Endothelial cell (in vitro differentiated cells): ENCODE results near the gene FIGNL2. TPM values are rescaled to one million over a fixed set of nuclear protein-coding genes. Genes with fewer than 3 reads are reported as not detected.

Source experiments
- DNase-seq: peaks from one replicate; pipeline ENCODE4 v3.0.0; 2021; ENCODE audit warnings: low spot score
- H3K27ac Mint-ChIP-seq: one replicate; pipeline ENCODE4 v1.8.0; 2021; ENCODE audit warnings: mixed read lengths, inconsistent platforms; ENCODE audit not compliant: unreplicated experiment
- H3K27me3 Mint-ChIP-seq: one replicate; pipeline ENCODE4 v1.8.0; 2021; ENCODE audit warnings: mild to moderate bottlenecking, moderate library complexity, mixed read lengths, inconsistent platforms; ENCODE audit not compliant: unreplicated experiment
- H3K36me3 Mint-ChIP-seq: one replicate; pipeline ENCODE4 v1.8.0; 2021; ENCODE audit warnings: mild to moderate bottlenecking, low read depth, mixed read lengths, inconsistent platforms; ENCODE audit not compliant: unreplicated experiment
- H3K4me1 Mint-ChIP-seq: one replicate; pipeline ENCODE4 v1.8.0; 2021; ENCODE audit warnings: mild to moderate bottlenecking, mixed read lengths, inconsistent platforms; ENCODE audit not compliant: unreplicated experiment
- H3K4me3 Mint-ChIP-seq: one replicate; pipeline ENCODE4 v1.8.0; 2021; ENCODE audit warnings: mild to moderate bottlenecking, mixed read lengths, inconsistent platforms; ENCODE audit not compliant: unreplicated experiment
- H3K9me3 Mint-ChIP-seq: one replicate; pipeline ENCODE4 v1.8.0; 2021; ENCODE audit warnings: mixed read lengths, inconsistent platforms; ENCODE audit not compliant: unreplicated experiment
- CTCF ChIP-seq: fragments of 200-600 bp; sonication (generic); IDR thresholded peaks from one replicate; pipeline ENCODE4 v1.5.0; 2021; ENCODE audit warnings: antibody characterized with exemption; ENCODE audit not compliant: unreplicated experiment
- total RNA-seq: library from RNA; stranded (reverse); fragmentation: NEBNext Ultra II Directional; extraction: Animal tissue kit (Norgen Biotek cat#: 25700); gene quantifications from one replicate; pipeline ENCODE4 v1.2.1, GENCODE V29; 2021; ENCODE audit not compliant: unreplicated experiment

FIGNL2 gene
- total RNA-seq, 1 donor from 2014 or later, result 42.0 TPM

- peaks cover 15% of the 10 kb centered on the region for H3K27me3 Mint-ChIP-seq
- H3K4me1 Mint-ChIP-seq, result peaks cover 35% of the 10 kb centered on the region
- peaks cover 11% of the 10 kb centered on the region for H3K36me3 Mint-ChIP-seq
- peak overlapping the region; percentile 59 for H3K4me3 Mint-ChIP-seq
- no peaks in the 10 kb centered on the region for H3K9me3 Mint-ChIP-seq
- peak; percentile 58 for DNase-seq
- no peak for TF ChIP-seq CTCF
- H3K27ac Mint-ChIP-seq, result peak overlapping the region; percentile 30
Observed at GRCh38 chr12:51855586-51856428, 7.3 kb upstream of the FIGNL2 start.

GRCh38 chr12:51852404-51853137 is 4.1 kb upstream of the FIGNL2 start:
- peak overlapping the region; percentile 32 for H3K27ac Mint-ChIP-seq
- peaks cover 13% of the 10 kb centered on the region for H3K27me3 Mint-ChIP-seq
- no peaks in the 10 kb centered on the region for H3K9me3 Mint-ChIP-seq
- H3K36me3 Mint-ChIP-seq, result peaks cover 11% of the 10 kb centered on the region
- no peak for DNase-seq
- no peak for TF ChIP-seq CTCF
- H3K4me3 Mint-ChIP-seq, result peak overlapping the region; percentile 48
- H3K4me1 Mint-ChIP-seq, result peaks cover 45% of the 10 kb centered on the region

GRCh38 chr12:51851413-51852124 is 3.1 kb upstream of the FIGNL2 start:
- H3K27ac Mint-ChIP-seq, result peak overlapping the region; percentile 32
- no peak for DNase-seq
- no peaks in the 10 kb centered on the region for H3K9me3 Mint-ChIP-seq
- TF ChIP-seq CTCF, result no peak
- H3K27me3 Mint-ChIP-seq, result peaks cover 13% of the 10 kb centered on the region
- H3K4me3 Mint-ChIP-seq, result peak overlapping the region; percentile 48
- peaks cover 11% of the 10 kb centered on the region for H3K36me3 Mint-ChIP-seq
- peaks cover 45% of the 10 kb centered on the region for H3K4me1 Mint-ChIP-seq

- Mint-ChIP-seq H3K4me1 (peaks cover 42% of the 10 kb centered on the region), H3K27me3 (peaks cover 18% of the 10 kb centered on the region)
- no peak for DNase-seq
Observed at GRCh38 chr12:51850965-51851299, 2.4 kb upstream of the FIGNL2 start.

More at GRCh38 chr12:51850965-51851299, 2.4 kb upstream of the FIGNL2 start:
- no peak for TF ChIP-seq CTCF
- peaks cover 15% of the 10 kb centered on the region for H3K36me3 Mint-ChIP-seq
- peak overlapping the region; percentile 30 for H3K27ac Mint-ChIP-seq
- peak overlapping the region; percentile 48 for H3K4me3 Mint-ChIP-seq
- no peaks in the 10 kb centered on the region for H3K9me3 Mint-ChIP-seq
